GM21360 (cell line): Measurements from ENCODE around the gene KRTAP2-4.
"Not testable (repeated sequence)": the region's sequence is repeated elsewhere in the genome, so short reads cannot be mapped to it uniquely, and the experiment has no call there.

Experiments
- ATAC-seq: cut with Tn5 transposase; IDR thresholded peaks from one replicate; pipeline ENCODE4 v1.9.1; 2021; ENCODE audit warnings: mild to moderate bottlenecking, moderate library complexity; ENCODE audit not compliant: unreplicated experiment

The KRTAP2-4 gene

DNA sequence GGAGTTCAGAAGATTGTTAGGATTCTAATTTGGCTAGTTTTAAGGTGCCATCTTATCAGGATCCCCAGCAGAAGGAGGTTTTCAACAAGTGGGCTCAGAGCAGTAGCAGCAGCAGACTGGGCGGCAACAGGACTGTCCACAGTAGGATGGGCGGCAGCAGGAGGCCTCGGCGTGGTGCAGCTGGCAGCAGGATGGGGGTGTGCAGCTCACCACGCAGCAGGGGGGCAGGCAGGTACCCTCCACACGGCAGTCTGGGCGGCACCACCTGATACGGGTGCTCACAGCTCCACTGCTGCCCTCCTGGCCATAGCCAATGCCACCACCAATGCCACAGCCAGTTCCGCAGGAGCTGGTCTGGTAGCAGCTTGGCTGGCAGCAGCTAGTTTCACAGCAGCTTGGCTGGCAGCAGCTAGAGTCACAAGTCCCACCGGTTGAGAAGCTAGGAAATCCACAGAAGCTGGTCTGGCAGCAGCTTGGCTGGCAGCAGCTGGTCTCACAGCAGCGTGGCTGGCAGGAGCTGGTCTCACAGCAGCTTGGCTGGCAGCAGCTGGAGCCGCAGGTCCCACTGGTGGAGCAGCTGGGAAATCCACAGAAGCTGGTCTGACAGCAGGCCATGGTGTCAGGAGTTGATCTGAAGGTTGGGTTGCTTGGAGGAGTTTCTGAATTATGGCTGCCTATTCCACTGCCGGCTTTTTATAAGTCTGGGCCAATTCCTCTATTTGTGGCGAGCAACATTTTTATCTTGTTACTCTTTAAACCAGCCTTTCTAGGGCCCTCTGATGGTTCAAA lies 24.7 kb downstream of the KRTAP2-4 start, which contains the start of gene KRTAP1-1:
KRTAP1-1 (minus strand) TSS at position 668 of the 789 bp plus-strand sequence; CDS start at position 615, 53 bp downstream.
- ATAC-seq = not testable (repeated sequence)

DNA sequence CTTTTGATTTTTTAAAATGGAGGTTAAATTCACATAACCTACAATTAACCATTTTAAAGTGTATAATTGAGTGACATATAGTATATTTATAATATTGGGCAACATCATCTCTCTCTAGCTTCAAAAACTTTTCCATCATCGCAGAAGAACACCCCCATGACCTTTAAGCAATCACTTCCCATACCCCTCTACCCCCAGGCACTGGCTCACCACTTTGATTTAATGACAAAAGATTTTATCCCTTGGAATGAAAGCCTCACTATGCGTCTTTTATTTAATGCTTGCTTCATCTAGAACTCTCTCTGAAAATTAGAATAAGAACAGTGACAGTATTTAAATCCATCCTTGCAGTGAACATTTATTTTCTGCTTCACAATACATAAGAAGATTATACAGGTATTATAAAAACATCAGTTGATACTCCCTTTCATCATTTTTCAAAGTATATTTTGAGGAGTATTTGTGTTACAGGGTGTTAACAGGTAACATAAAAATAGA lies 27.8 kb downstream of the KRTAP2-4 start:
- no peak for ATAC-seq

DNA sequence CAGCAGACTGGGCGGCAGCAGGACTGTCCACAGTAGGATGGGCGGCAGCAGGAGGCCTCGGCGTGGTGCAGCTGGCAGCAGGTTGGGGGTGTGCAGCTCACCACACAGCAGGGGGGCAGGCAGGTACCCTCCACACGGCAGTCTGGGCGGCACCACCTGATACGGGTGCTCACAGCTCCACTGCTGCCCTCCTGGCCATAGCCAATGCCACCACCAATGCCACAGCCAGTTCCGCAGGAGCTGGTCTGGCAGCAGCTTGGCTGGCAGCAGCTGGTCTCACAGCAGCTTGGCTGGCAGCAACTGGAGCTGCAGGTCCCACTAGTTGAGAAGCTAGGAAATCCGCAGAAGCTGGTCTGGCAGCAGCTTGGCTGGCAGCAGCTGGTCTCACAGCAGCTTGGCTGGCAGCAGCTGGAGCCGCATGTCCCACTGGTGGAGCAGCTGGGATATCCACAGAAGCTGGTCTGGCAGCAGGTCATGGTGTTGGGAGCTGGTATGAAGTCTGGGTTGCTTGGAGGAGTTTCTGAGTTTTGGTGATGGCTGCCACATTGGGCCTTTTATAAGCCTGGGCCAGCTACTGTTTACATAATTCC lies 31.2 kb downstream of the KRTAP2-4 start, which contains the start of gene KRTAP1-3:
KRTAP1-3 (minus strand) TSS at position 529 of the 590 bp plus-strand sequence; CDS start at position 476, 53 bp downstream.
- ATAC-seq = not testable (repeated sequence)

DNA sequence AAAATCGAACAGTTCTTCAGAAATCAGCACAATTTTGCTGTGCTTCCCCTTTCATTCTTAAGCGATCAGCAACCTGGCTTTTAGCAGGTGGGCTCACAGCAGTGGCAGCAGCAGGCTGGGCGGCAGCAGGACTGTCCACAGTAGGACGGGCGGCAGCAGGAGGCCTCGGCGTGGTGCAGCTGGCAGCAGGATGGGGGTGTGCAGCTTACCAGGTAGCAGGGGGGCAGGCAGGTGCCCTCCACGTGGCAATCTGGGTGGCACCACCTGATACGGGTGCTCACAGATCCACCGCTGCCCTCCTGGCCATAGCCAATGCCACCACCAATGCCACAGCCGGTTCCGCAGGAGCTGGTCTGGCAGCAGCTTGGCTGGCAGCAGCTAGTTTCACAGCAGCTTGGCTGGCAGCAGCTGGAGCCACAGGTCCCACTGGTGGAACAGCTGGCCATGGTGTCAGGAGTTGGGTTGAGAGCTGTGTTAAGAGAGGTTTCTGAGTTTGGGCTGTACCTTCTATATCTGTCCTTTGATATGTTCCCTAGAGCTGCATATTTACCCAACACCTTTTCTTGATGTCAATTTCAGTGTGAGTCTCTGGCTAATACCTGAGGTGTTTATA lies 35.9 kb downstream of the KRTAP2-4 start, which contains the start of gene KRTAP1-4:
KRTAP1-4 (minus strand) TSS at position 563 of the 613 bp plus-strand sequence; CDS start at position 446, 117 bp downstream.
- no peak for ATAC-seq

DNA sequence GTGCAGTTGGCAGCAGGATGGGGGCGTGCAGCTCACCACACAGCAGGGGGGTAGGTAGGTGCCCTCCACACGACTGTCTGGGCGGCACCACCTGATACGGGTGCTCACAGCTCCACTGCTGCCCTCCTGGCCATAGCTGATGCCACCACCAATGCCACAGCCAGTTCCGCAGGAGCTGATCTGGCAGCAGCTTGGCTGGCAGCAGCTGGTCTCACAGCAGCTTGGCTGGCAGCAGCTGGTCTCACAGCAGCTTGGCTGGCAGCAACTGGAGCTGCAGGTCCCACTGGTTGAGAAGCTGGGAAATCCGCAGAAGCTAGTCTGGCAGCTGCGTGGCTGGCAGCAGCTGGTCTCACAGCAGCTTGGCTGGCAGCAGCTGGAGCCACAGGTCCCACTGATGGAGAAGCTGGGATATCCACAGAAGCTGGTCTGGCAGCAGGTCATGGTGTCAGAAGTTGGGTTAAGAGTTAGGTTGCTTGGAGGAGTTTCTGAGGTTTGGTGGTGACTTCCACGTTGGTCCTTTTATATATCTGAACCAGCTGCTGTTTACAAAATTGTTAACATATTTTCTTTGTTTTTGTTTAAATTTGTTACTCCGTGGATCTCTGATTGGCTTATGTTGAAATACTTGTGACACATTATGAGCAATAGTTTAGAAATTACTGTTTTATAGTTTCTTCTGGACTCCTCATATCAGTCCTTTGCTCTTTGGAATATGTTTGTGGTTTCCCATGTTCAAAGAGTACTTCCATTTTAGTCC lies 38.8 kb downstream of the KRTAP2-4 start, which contains the start of gene KRTAP1-5:
KRTAP1-5 (minus strand) TSS at position 494 of the 757 bp plus-strand sequence; CDS start at position 441, 53 bp downstream.
- no peak for ATAC-seq

DNA sequence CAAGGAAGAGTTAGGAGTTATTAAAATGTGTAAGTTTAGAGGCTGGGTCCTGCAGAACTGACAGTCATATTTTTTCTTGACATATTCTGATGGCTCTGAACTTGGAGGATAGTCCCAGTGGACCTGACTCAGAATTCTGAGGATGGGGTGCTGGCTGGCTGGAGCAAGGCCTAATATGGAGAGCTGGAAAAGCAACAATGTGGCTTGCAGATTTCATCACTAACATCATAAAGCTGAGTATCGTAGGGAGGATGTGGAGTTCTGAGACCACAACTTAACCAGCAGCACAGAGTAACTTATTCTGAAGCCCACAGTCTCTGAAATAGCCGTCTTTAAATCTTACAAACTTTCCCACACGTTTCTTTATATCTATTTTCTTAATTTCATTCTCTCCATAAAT lies 41.0 kb downstream of the KRTAP2-4 start:
- ATAC-seq = no peak

DNA sequence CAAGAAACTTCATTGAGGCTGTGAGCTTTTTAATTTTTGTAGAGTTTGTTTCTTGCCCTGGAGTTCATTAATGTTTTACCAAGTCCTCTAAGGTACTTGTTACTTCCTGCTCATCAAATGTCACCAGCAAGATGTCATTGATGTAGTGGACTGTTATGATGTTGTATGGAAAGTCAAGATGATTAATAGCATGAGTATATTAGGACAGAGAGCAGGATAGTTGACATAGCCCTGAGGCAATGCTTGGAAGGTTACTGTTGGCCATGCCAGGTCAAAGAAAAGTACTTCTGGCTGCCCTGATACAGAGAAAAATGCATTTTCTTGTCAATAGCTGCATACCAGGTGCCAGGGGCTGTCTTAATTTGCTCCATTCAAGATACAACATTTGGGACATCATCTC lies 45.3 kb downstream of the KRTAP2-4 start:
- no peak for ATAC-seq

DNA sequence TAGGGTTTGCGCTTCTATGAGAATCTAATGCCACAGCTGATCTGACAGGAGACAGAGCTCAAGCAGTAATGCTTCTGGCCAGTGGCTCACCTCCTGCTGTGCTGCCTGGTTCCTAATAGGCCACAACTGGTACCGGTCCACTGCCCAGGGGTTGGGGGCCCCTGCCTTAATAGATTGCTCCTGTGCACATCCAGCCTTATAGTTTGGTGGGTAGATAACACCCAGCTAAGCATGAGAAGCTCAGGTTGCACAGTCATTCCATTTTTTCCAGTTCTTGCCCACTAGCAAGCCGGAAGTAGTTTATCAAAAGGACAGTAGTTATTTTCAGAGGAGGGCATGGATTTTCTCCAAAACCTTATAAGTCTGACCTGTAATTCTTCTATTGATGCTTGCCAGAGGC lies 46.3 kb downstream of the KRTAP2-4 start:
- no peak for ATAC-seq

DNA sequence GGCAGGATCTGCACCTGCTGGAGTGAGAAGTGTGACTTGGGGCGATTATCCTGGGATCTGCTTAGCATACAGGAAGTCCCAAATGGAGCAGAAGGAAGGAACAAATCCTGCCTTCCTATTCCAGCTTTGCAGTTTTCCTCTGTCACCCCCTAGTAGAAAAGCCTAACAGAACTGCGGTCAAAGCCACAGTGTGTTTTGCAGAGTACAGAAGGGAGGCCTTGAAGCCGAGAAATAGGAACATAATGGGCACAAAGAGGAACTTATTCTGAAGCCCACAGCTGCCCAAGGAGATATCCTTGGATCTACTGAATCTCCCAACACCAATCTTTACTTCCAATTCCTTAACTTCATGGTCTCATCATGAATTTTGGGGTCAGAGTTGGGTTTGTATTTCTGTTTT lies 47.1 kb downstream of the KRTAP2-4 start:
- ATAC-seq = no peak

DNA sequence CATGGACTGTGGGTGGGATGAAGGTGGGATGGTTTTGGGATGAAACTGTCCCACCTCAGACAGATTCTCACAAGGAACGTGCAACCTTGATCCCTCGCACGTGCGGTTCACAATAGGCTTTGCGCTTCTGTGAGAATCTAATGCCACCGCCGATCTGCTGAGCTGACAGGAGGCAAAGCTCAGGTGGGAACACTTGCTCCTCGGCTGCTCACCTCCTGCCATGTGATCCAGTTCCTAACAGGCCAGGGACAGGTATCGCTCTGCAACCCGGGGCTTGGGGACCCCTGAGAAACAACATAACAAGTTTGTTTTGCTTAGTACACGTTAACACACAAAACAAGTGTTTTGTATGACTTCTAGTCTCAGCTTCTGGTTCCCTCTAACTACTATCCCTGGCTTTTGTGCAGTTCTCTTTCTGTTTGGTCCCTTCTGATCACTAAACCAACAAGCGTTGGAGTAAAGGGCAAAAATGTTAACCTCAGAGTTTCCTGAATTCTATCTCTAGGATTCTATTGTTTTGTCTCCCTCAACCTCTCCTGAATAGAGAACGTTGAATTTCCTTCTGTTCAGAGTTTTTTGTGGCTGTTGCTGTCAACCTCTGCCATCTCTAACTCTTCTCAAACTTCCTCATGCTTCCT lies 49.0 kb downstream of the KRTAP2-4 start:
- ATAC-seq = no peak

DNA sequence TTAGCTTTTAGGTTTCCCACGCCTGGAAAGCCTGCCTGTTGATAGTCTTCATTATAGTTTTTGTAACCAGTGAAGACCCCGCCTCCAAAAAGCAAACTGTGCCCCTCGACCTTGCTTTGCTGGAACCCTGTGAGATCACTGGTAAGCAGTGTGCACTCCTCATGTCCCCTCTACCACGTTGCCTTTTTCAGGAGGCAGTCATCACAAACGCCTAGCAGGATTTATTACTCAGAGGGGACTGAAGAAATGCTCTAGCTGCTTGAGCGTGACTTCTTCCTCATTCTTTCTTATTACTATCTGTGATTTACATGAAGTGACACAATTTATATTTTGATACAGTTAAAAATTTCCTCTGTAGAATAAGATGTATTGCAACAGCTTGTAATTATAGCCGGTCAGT lies 50.2 kb downstream of the KRTAP2-4 start:
- ATAC-seq = no peak
